A549 (cell line): Measurements from ENCODE around the gene TLE1. TPM values are rescaled to one million over a fixed set of nuclear protein-coding genes. Genes with fewer than 3 reads are reported as not detected.

Experiments used
- ATAC-seq, 2 experiments: fragments of 200-7000 bp in 1 of 2; fragments of >200 bp in 1 of 2; cut with Nextera tagmentation in 1 of 2; cut with Tn5 transposase in 1 of 2; 3 replicates each; pipeline versions ENCODE4 v1.8.0 to v1.9.1; 2018 to 2020; ENCODE audit warnings: mild to moderate bottlenecking in 1 of 2, moderate library complexity in 1 of 2
- CTCF ChIA-PET: fragments of 300-600 bp; sonication (Branson Sonifier 250); formaldehyde crosslinking; extraction: SDS; loops from one replicate; lab custom pipeline; 2021; ENCODE audit warnings: antibody characterized with exemption, inconsistent platforms; lab: Yijun Ruan, JAX
- POLR2A ChIA-PET: fragments of 350-600 bp; formaldehyde crosslinking; extraction: SDS; loops from one replicate; lab custom pipeline; 2021; ENCODE audit warnings: antibody characterized with exemption, inconsistent platforms; lab: Yijun Ruan, JAX
- DNase-seq, 2 experiments: peaks; one replicate each; pipeline versions ENCODE4 v3.0.0 to v3.0.0-alpha.2; 2011 to 2016; ENCODE audit warnings: low read depth in 1 of 2, low spot score in 1 of 2
- FAIRE-seq: peaks from 2 replicates; lab custom pipeline; 2011; peaks lifted over from hg19 to GRCh38; lab: Jason Lieb, UNC
- H3K27ac ChIP-seq, 2 experiments: fragments of >200 bp; sonication (Bioruptor Twin); formaldehyde crosslinking; 3 replicates each; pipeline ENCODE4 v1.5.1; 2016 to 2017
- H3K4me1 ChIP-seq: fragments of >200 bp; sonication (Bioruptor Twin); formaldehyde crosslinking; 3 replicates; pipeline ENCODE4 v1.6.1; 2016
- H3K4me2 ChIP-seq: fragments of >200 bp; sonication (Bioruptor Twin); formaldehyde crosslinking; 3 replicates; pipeline ENCODE4 v1.6.1; 2016
- H3K4me3 ChIP-seq: fragments of >200 bp; sonication (Bioruptor Twin); formaldehyde crosslinking; 3 replicates; pipeline ENCODE4 v1.5.1; 2016
- H3K9me3 ChIP-seq: fragments of >200 bp; sonication (Bioruptor Twin); formaldehyde crosslinking; 3 replicates; pipeline ENCODE4 v1.6.1; 2016
- ATOH8 ChIP-seq: fragments of 250-450 bp; sonication (Bioruptor Pico); IDR thresholded peaks from 2 replicates; pipeline ENCODE4 v1.5.0; 2020; ENCODE audit warnings: low read depth, mild to moderate bottlenecking, moderate library complexity
- CBX2 ChIP-seq: fragments of 200-600 bp; sonication (generic); IDR thresholded peaks from 2 replicates; pipeline ENCODE4 v1.6.1; 2016; ENCODE audit warnings: low read depth, mild to moderate bottlenecking, borderline replicate concordance
- CEBPB ChIP-seq, 2 experiments: fragments of >200 bp in 1 of 2; sonication (Bioruptor Twin) in 1 of 2; formaldehyde crosslinking in 1 of 2; IDR thresholded peaks; 2 replicates each; pipeline ENCODE4 v1.6.1; 2012 to 2016
- EHF ChIP-seq: fragments of 250-450 bp; sonication (Bioruptor Pico); IDR thresholded peaks from 2 replicates; pipeline ENCODE4 v1.5.0; 2020; ENCODE audit warnings: mild to moderate bottlenecking
- EP300 ChIP-seq, 2 experiments: fragments of >200 bp; sonication (Bioruptor Twin); formaldehyde crosslinking; IDR thresholded peaks; 2 replicates in 1 of 2; 3 replicates in 1 of 2; pipeline ENCODE4 v1.6.1; 2016 to 2017
- FOSB ChIP-seq: fragments of 250-450 bp; sonication (Bioruptor Pico); IDR thresholded peaks from 2 replicates; pipeline ENCODE4 v1.5.0; 2020; ENCODE audit warnings: mild to moderate bottlenecking, moderate library complexity
- FOSL2 ChIP-seq, 2 experiments: fragments of 450-650 bp in 1 of 2; fragments of >200 bp in 1 of 2; sonication (Bioruptor Twin) in 1 of 2; formaldehyde crosslinking; IDR thresholded peaks; 2 replicates each; pipeline versions ENCODE4 v1.5.0 to v1.6.1; 2016 to 2020; ENCODE audit warnings: mild to moderate bottlenecking in 1 of 2, moderate library complexity in 1 of 2
- FOXS1 ChIP-seq: fragments of 250-450 bp; sonication (Bioruptor Pico); IDR thresholded peaks from 2 replicates; pipeline ENCODE4 v1.5.0; 2020; ENCODE audit warnings: mild to moderate bottlenecking, moderate library complexity
- GATA3 ChIP-seq: IDR thresholded peaks from 2 replicates; pipeline ENCODE4 v1.6.1; 2012; ENCODE audit warnings: borderline replicate concordance
- HES2 ChIP-seq: fragments of >200 bp; sonication (Bioruptor Twin); formaldehyde crosslinking; IDR thresholded peaks from 2 replicates; pipeline ENCODE4 v1.6.1; 2016
- HOXB13 ChIP-seq: fragments of 250-450 bp; sonication (Bioruptor Pico); IDR thresholded peaks from 2 replicates; pipeline ENCODE4 v1.5.0; 2020; ENCODE audit warnings: low read depth, mild to moderate bottlenecking, moderate library complexity
- HOXB5 ChIP-seq: fragments of 250-450 bp; sonication (Bioruptor Pico); IDR thresholded peaks from 2 replicates; pipeline ENCODE4 v1.5.0; 2020; ENCODE audit warnings: mild to moderate bottlenecking, moderate library complexity
- JUN ChIP-seq, 2 experiments: fragments of >200 bp; sonication (Bioruptor Twin); formaldehyde crosslinking; IDR thresholded peaks; 2 replicates in 1 of 2; 3 replicates in 1 of 2; pipeline ENCODE4 v1.6.1; 2016 to 2017
- JUNB ChIP-seq: fragments of >200 bp; sonication (Bioruptor Twin); formaldehyde crosslinking; IDR thresholded peaks from 2 replicates; pipeline ENCODE4 v1.6.1; 2016
- KDM5A ChIP-seq: fragments of 200-600 bp; sonication (generic); IDR thresholded peaks from 2 replicates; pipeline ENCODE4 v1.6.1; 2016; ENCODE audit warnings: antibody characterized with exemption, mild to moderate bottlenecking
- MAX ChIP-seq: IDR thresholded peaks from 2 replicates; pipeline ENCODE4 v1.6.1; 2012
- PBX3 ChIP-seq: IDR thresholded peaks from 2 replicates; pipeline ENCODE4 v1.6.1; 2012
- PHF8 ChIP-seq: fragments of 200-600 bp; sonication (generic); IDR thresholded peaks from 2 replicates; pipeline ENCODE4 v1.6.1; 2016; ENCODE audit warnings: low read depth, mild to moderate bottlenecking, antibody characterized with exemption, moderate library complexity, borderline replicate concordance
- POLR2AphosphoS2 ChIP-seq: conservative IDR thresholded peaks from 2 replicates; pipeline ENCODE4 v1.6.1; 2012; ENCODE audit warnings: low read length, improper control_type of control experiment, inconsistent platforms
- RAD21 ChIP-seq, 2 experiments: fragments of >200 bp in 1 of 2; sonication (Bioruptor Twin) in 1 of 2; formaldehyde crosslinking in 1 of 2; IDR thresholded peaks in 1 of 2; conservative IDR thresholded peaks in 1 of 2; 2 replicates in 1 of 2; 3 replicates in 1 of 2; pipeline ENCODE4 v1.6.1; 2012 to 2018; ENCODE audit warnings: inconsistent platforms in 1 of 2
- RARB ChIP-seq: fragments of 250-450 bp; sonication (Bioruptor Pico); IDR thresholded peaks from 2 replicates; pipeline ENCODE4 v1.8.0; 2021; ENCODE audit warnings: mild to moderate bottlenecking, moderate library complexity
- SMC3 ChIP-seq: fragments of >200 bp; sonication (Bioruptor Twin); formaldehyde crosslinking; IDR thresholded peaks from 3 replicates; pipeline ENCODE4 v1.6.1; 2018; ENCODE audit warnings: inconsistent platforms
- SREBF2 ChIP-seq: fragments of 450-650 bp; IDR thresholded peaks from 2 replicates; pipeline ENCODE4 v1.6.1; 2014; ENCODE audit warnings: mild to moderate bottlenecking, moderate library complexity
- TFCP2L1 ChIP-seq: fragments of 250-450 bp; sonication (Bioruptor Pico); IDR thresholded peaks from 2 replicates; pipeline ENCODE4 v1.5.0; 2021; ENCODE audit warnings: mild to moderate bottlenecking
- ZFP36 ChIP-seq: fragments of 450-650 bp; IDR thresholded peaks from 2 replicates; pipeline ENCODE4 v1.6.1; 2014; ENCODE audit warnings: borderline replicate concordance; ENCODE audit not compliant: partially characterized antibody
- ZNF302 ChIP-seq: fragments of 250-450 bp; sonication (Bioruptor Pico); IDR thresholded peaks from 2 replicates; pipeline ENCODE4 v1.9.0; 2021; ENCODE audit warnings: inconsistent platforms, mild to moderate bottlenecking, moderate library complexity
- WGBS: methylation state at CpG from one replicate; pipeline ENCODE4 v1.1.6; 2017; ENCODE audit errors: missing lambda C conversion rate; 5-methylcytosine and 5-hydroxymethylcytosine counted together
- polyA plus RNA-seq, 4 experiments: library from polyadenylated mRNA; depleted of rRNA in 3 of 4; stranded (reverse); fragments of >200 nt; fragmentation: RNase III in 1 of 4; extraction: RNeasy Plus Mini Kit Qiagen cat#74134 plus additional on column Dnase treatment in 1 of 4; gene quantifications; 2 replicates in 3 of 4; 3 replicates in 1 of 4; pipeline ENCODE4 v1.2.3, GENCODE V29; 2011 to 2017
- TF ChIP-seq, protein P1 (sequence below): fragments of >200 bp; sonication (Bioruptor Twin); formaldehyde crosslinking; IDR thresholded peaks from 3 replicates; pipeline ENCODE4 v1.6.1; 2016
- TF ChIP-seq, protein P2 (sequence below): fragments of 150-350 bp; IDR thresholded peaks from 2 replicates; pipeline ENCODE4 v1.6.1; 2014; ENCODE audit warnings: low read depth, mild to moderate bottlenecking, low read length
- TF ChIP-seq, protein P3 (sequence below): fragments of >200 bp; sonication (Bioruptor Twin); formaldehyde crosslinking; IDR thresholded peaks from 3 replicates; pipeline ENCODE4 v1.5.1; 2016

TLE1 gene
- polyA plus RNA-seq, 2 of the 4 experiments (the other 2 are of a cell fraction), result 45.8 to 117 TPM

GRCh38 chr9:81656871-81657337, 32.4 kb downstream of the TLE1 start:
- ATAC-seq (peak; percentile 64 to 74), DNase-seq (peak in 1 of 2 experiments; percentile 80), FAIRE-seq (peak; percentile 73)
- no peak overlapping the region; the same call in 2 of the 3 replicates for H3K4me3 ChIP-seq
- no peak for TF ChIP-seq SREBF2
- TF ChIP-seq JUN (IDR thresholded peaks at IDR 0.05), result peak; percentile 99 to 100
- peak; percentile 52; the same call in 1 of the 2 replicates for TF ChIP-seq HOXB5 (CRISPR knock-in tag)
- TF ChIP-seq, protein P1, sequence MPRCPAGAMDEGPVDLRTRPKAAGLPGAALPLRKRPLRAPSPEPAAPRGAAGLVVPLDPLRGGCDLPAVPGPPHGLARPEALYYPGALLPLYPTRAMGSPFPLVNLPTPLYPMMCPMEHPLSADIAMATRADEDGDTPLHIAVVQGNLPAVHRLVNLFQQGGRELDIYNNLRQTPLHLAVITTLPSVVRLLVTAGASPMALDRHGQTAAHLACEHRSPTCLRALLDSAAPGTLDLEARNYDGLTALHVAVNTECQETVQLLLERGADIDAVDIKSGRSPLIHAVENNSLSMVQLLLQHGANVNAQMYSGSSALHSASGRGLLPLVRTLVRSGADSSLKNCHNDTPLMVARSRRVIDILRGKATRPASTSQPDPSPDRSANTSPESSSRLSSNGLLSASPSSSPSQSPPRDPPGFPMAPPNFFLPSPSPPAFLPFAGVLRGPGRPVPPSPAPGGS, result peak; percentile 100
- TF ChIP-seq, protein P2, sequence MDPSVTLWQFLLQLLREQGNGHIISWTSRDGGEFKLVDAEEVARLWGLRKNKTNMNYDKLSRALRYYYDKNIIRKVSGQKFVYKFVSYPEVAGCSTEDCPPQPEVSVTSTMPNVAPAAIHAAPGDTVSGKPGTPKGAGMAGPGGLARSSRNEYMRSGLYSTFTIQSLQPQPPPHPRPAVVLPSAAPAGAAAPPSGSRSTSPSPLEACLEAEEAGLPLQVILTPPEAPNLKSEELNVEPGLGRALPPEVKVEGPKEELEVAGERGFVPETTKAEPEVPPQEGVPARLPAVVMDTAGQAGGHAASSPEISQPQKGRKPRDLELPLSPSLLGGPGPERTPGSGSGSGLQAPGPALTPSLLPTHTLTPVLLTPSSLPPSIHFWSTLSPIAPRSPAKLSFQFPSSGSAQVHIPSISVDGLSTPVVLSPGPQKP, result no peak
- TF ChIP-seq RARB (CRISPR knock-in tag), result peak; percentile 76; the same call in 1 of the 2 replicates
- no peak for TF ChIP-seq KDM5A
- TF ChIP-seq ATOH8 (CRISPR knock-in tag), result no peak
- peak; percentile 100 for TF ChIP-seq GATA3
- no peak for TF ChIP-seq CBX2
- peak; percentile 72 for TF ChIP-seq SMC3
- peak; percentile 79 for TF ChIP-seq MAX
- TF ChIP-seq PBX3, result peak; percentile 65; the same call in 1 of the 2 replicates
- no peak for TF ChIP-seq ZNF302 (CRISPR knock-in tag)
- peak; percentile 99 for TF ChIP-seq CEBPB (IDR thresholded peaks at IDR 0.05)
- peak; percentile 84; the same call in 1 of the 2 replicates for TF ChIP-seq EHF
- TF ChIP-seq ZFP36, result peak; percentile 65
- TF ChIP-seq TFCP2L1 (CRISPR knock-in tag), result 0 out of 2 replicates have a peak, but pooled peaks have one; percentile 66
- TF ChIP-seq, protein P3, sequence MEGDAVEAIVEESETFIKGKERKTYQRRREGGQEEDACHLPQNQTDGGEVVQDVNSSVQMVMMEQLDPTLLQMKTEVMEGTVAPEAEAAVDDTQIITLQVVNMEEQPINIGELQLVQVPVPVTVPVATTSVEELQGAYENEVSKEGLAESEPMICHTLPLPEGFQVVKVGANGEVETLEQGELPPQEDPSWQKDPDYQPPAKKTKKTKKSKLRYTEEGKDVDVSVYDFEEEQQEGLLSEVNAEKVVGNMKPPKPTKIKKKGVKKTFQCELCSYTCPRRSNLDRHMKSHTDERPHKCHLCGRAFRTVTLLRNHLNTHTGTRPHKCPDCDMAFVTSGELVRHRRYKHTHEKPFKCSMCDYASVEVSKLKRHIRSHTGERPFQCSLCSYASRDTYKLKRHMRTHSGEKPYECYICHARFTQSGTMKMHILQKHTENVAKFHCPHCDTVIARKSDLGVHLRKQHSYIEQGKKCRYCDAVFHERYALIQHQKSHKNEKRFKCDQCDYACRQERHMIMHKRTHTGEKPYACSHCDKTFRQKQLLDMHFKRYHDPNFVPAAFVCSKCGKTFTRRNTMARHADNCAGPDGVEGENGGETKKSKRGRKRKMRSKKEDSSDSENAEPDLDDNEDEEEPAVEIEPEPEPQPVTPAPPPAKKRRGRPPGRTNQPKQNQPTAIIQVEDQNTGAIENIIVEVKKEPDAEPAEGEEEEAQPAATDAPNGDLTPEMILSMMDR, result no peak
- peak; percentile 79; the same call in 1 of the 2 replicates for TF ChIP-seq FOSB (CRISPR knock-in tag)
- TF ChIP-seq FOXS1 (CRISPR knock-in tag), result peak; percentile 64; the same call in 1 of the 2 replicates
- TF ChIP-seq PHF8, result no peak
- TF ChIP-seq HOXB13 (CRISPR knock-in tag), result peak; percentile 63; the same call in 1 of the 2 replicates
- TF ChIP-seq RAD21 (conservative IDR thresholded peaks at IDR 0.05 in 1 of 2, IDR thresholded peaks at IDR 0.05 in 1 of 2), result peak; percentile 34 to 77; a peak in 4 of 5 replicates
- peak; percentile 86 for TF ChIP-seq FOSL2 (IDR thresholded peaks at IDR 0.05)
- TF ChIP-seq FOSL2 (CRISPR knock-in tag; IDR thresholded peaks at IDR 0.05), result peak; percentile 87
- TF ChIP-seq JUNB, result peak; percentile 99
- TF ChIP-seq EP300 (IDR thresholded peaks at IDR 0.05), result peak; percentile 99
- TF ChIP-seq POLR2AphosphoS2, result 0 out of 2 replicates have a peak, but pooled peaks have one; percentile 54
- peak; percentile 98 for TF ChIP-seq HES2
- H3K4me2 ChIP-seq, result peak overlapping the region; percentile 67
- ChIA-PET CTCF (no interaction called here), POLR2A (no interaction called here)
- H3K9me3 ChIP-seq, result no peaks in the 10 kb centered on the region
- peaks cover 80% of the 10 kb centered on the region for H3K4me1 ChIP-seq
- peak overlapping the region; percentile 67 to 82 for H3K27ac ChIP-seq
- WGBS, result 0% methylated on average over 1 of the region's 1 CpG
